ENCODE measurements around the gene MLC1. TPM values are rescaled to one million over a fixed set of nuclear protein-coding genes. Genes with fewer than 3 reads are reported as not detected.
A peak's percentile ranks its signal among the peaks of the same experiment; 100 is the strongest.

MLC1 gene
- total RNA-seq, 1 donor from 2014 or later = 2.3 TPM

DNA sequence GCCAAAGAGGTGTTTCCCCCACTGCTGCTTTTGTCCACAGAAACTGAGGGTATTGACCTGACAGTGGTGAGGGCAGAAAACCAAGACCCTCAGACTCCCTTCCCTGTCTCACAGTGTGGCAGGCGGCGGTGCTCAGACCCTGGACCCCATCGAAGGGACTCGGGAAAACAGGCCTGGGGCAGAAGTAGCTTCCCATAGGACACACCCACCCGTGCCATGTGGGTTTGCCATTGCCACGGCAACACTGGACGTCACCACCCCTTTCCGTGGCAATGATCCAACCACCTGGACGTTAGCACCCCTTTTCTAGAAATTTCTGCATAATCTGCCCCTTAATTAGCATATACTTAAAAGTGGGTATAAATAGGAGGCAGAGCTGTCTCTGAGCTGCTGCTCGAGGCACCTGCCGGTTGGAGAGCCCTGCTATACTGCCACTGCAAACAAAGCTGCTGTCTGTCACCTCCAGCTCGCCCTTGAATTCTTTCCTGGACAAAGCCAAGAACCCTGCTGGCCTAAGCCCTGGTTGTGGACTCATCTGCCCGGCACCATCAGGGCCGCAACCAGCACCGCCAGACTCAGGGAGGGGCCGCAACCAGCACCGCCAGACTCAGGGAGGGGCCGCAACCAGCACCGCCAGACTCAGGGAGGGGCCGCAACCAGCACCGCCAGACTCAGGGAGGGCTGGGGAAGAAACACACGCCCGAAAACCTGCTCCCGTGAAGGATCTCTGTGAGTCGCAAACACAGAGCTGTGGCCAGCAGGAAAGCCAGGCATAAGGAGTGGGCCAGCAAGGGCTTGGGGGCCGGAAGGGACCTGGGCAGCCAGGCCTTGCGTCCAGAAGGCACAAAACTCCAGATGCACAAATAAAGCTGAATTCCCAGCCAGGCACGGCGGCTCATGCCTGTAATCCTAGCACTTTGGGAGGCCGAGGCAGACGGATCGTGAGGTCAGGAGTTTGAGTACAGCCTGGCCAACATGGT lies 10.4 kb downstream of the MLC1 start:
- H3K4me1 ChIP-seq = no peaks in the 10 kb centered on the region
- TF ChIP-seq, protein P1, sequence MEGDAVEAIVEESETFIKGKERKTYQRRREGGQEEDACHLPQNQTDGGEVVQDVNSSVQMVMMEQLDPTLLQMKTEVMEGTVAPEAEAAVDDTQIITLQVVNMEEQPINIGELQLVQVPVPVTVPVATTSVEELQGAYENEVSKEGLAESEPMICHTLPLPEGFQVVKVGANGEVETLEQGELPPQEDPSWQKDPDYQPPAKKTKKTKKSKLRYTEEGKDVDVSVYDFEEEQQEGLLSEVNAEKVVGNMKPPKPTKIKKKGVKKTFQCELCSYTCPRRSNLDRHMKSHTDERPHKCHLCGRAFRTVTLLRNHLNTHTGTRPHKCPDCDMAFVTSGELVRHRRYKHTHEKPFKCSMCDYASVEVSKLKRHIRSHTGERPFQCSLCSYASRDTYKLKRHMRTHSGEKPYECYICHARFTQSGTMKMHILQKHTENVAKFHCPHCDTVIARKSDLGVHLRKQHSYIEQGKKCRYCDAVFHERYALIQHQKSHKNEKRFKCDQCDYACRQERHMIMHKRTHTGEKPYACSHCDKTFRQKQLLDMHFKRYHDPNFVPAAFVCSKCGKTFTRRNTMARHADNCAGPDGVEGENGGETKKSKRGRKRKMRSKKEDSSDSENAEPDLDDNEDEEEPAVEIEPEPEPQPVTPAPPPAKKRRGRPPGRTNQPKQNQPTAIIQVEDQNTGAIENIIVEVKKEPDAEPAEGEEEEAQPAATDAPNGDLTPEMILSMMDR (IDR thresholded peaks at IDR 0.05) = no peak
- no peak overlapping the region for H3K4me3 ChIP-seq
- H3K27me3 ChIP-seq = no peaks in the 10 kb centered on the region
- DNase-seq (peak; percentile 57), ATAC-seq (no peak)
- no peak overlapping the region for H3K27ac ChIP-seq
- no peaks in the 10 kb centered on the region for H3K9me3 ChIP-seq
- no peaks in the 10 kb centered on the region for H3K36me3 ChIP-seq
- intact Hi-C loops (cut with DNase I) = no loop called here

DNA sequence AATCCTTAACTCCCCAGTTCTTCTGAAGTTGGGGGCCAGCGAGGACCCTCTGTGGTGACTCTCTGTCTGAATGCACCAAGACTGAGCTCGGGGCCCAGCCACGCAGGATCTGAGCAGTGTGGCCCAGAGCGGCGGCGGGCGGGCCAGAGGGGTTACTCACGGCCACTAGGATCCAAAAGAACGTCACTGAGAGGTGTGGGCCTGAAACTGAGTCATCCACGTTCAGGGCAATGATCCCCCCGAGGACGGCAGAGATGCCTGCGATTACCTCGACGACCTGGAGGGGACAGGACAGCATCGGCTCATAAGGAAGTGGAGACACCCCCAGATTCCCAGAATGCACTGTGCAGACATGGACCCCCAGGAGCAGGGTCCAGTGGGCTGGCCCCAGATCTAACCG lies 11.2 kb downstream of the MLC1 start:
- Histone ChIP-seq H3K27me3 (no peaks in the 10 kb centered on the region), H3K27ac (no peak overlapping the region), H3K4me3 (no peak overlapping the region), H3K4me1 (no peaks in the 10 kb centered on the region), H3K36me3 (no peaks in the 10 kb centered on the region), H3K9me3 (no peaks in the 10 kb centered on the region)
- DNase-seq = peak; percentile 29
- ATAC-seq = no peak
- intact Hi-C loops (cut with DNase I) = no loop called here
- TF ChIP-seq, protein P1 (IDR thresholded peaks at IDR 0.05) = no peak

DNA sequence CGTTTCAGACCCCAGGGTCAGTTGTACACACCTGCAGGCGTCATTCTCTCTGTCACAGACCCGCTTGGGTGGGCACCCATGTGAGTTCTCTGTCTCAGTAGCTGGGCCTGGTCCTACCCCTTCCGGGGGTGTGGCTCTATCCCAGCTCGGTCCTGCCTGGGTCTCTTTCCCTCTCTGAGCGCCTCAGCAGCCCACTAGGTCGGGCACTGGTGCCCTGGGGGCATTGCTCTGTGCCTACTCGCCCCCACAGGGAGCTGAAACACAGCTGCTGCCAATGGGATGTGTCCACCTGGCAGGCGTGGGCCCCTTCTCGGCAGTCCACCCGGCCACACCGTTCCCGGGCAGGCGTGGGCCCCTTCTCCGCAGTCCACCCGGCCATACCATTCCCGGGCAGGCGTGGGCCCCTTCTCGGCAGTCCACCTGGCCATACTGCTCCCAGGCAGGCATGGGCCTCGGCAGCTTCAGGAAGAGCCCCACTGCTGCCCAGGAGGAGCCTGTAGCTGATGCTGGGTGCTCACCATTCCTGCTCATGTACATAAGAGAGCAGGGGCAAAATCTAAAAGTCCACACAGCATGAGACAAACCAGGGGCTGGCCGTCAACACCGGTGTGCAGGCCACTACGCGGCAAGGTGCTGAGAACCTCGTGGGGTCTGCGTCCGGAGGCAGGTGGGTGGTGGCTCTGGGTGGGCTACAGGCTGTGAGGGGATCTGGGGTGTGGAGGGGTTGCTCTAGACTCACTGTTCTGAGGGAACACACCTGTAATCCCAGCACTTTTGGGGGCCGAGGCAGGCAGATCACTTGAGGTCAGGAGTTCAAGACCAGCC lies 12.3 kb downstream of the MLC1 start:
- Histone ChIP-seq H3K27ac (no peak overlapping the region), H3K4me1 (no peaks in the 10 kb centered on the region), H3K9me3 (no peaks in the 10 kb centered on the region), H3K4me3 (no peak overlapping the region), H3K36me3 (no peaks in the 10 kb centered on the region), H3K27me3 (no peaks in the 10 kb centered on the region)
- TF ChIP-seq, protein P1 (IDR thresholded peaks at IDR 0.05) = no peak
- ATAC-seq (no peak), DNase-seq (peak; percentile 30)
- intact Hi-C loops (cut with DNase I) = no loop called here

DNA sequence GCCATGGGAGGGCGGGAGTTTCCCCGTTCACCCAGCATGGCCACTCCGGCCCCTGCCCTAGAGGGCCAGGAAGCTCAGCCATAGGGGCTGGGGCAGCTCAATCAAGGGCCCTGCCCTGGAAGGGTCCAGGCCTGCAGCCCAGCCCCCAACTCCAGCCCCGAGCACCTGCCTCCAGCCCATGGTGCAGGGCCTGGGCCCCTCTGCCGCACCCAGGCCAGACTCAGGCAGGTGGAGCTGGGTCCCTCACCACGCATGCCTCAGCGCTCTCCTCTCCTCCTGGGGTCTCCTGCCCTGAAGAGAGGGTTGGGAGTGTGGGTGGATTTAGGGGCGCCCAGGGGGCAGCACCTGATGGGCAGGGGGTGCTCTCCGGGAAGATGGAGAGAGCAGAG lies 13.1 kb downstream of the MLC1 start:
- no peak for DNase-seq
- Histone ChIP-seq H3K4me3 (no peak overlapping the region), H3K27ac (no peak overlapping the region), H3K4me1 (no peaks in the 10 kb centered on the region), H3K36me3 (no peaks in the 10 kb centered on the region), H3K27me3 (no peaks in the 10 kb centered on the region), H3K9me3 (no peaks in the 10 kb centered on the region)
- TF ChIP-seq, protein P1 (IDR thresholded peaks at IDR 0.05) = no peak
- ATAC-seq = peak; percentile 19
- intact Hi-C loops (cut with DNase I) = no loop called here

DNA sequence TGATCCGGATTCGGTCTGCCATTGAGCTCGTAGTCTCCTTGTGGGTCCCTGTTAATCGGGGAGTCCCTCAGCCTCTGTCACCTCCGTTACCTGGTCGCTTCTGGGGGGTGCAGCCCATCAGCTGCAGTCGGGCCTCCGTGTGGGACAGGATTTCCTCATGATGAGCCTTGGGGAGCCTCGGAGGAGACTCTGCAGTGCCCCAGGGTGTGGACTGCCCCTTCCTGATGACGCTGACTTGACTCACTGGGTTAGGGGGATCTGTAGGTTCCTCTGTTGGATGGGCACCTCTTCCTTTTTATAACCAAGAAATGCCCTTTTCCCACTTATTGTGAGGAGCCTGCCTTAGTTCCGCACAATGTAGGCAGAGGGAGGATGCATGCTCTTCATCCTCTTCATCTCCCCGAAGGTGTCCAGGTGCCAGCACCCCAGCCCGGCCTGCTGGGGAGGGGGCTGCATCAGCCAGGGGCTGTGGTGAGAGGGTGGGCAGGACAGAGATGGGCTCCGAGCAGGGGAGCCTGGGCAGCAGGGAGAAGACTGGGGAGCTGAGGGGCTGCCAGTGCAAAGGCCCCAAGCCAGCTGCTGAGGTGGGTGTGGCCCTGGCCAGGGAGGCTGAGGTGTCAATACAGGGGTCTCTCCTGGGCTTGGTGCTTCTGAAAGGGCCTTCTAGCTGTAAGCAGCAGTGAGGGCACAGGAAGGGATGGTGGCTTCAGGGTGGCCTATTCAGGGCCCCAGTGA lies 13.6 kb downstream of the MLC1 start:
- intact Hi-C loops (cut with DNase I) = no loop called here
- Histone ChIP-seq H3K4me1 (no peaks in the 10 kb centered on the region), H3K4me3 (no peak overlapping the region), H3K9me3 (no peaks in the 10 kb centered on the region), H3K36me3 (no peaks in the 10 kb centered on the region), H3K27me3 (no peaks in the 10 kb centered on the region), H3K27ac (no peak overlapping the region)
- TF ChIP-seq, protein P1 (IDR thresholded peaks at IDR 0.05) = no peak
- ATAC-seq = no peak
- DNase-seq = no peak
